HG02973 (cell line): ENCODE data around the gene CXCL11.
"Not testable (repeated sequence)": the region's sequence is repeated elsewhere in the genome, so short reads cannot be mapped to it uniquely, and the experiment has no call there.

Source experiments
- ATAC-seq: cut with Tn5 transposase; IDR thresholded peaks from one replicate; pipeline ENCODE4 v1.9.1; 2021; ENCODE audit warnings: moderate library complexity; ENCODE audit not compliant: unreplicated experiment

Gene CXCL11

GRCh38 chr4:76035799-76036380, at the start of gene CXCL11:
TSS of gene CXCL11 (minus strand) at chr4:76036070. CDS start at chr4:76035987, 83 bp downstream.
- no peak for ATAC-seq

GRCh38 chr4:76084542-76084941, 48.7 kb upstream of the CXCL11 start:
- no peak for ATAC-seq

GRCh38 chr4:76083386-76083988, 47.6 kb upstream of the CXCL11 start:
- ATAC-seq = no peak

- no peak for ATAC-seq
These were observed 42.3 kb upstream of the CXCL11 start for GRCh38 chr4:76078033-76078613.

GRCh38 chr4:76074993-76075600, 39.2 kb upstream of the CXCL11 start:
- no peak for ATAC-seq

GRCh38 chr4:76074468-76074867, 38.6 kb upstream of the CXCL11 start, which contains the start of gene ART3:
TSS of gene ART3 (plus strand) at chr4:76074709. CDS start at chr4:76075890, 1,181 bp downstream.
- no peak for ATAC-seq

- no peak for ATAC-seq
These were observed 36.9 kb upstream of the CXCL11 start for GRCh38 chr4:76072760-76073159.

- ATAC-seq = peak; percentile 88
These were observed 31.9 kb upstream of the CXCL11 start for GRCh38 chr4:76067652-76068286.

GRCh38 chr4:76066546-76066945, 30.7 kb upstream of the CXCL11 start:
- ATAC-seq = no peak

- no peak for ATAC-seq
These were observed 26.1 kb upstream of the CXCL11 start for GRCh38 chr4:76061982-76062381.

GRCh38 chr4:76061421-76061820, 25.6 kb upstream of the CXCL11 start:
- no peak for ATAC-seq

- no peak for ATAC-seq
These were observed 24.6 kb upstream of the CXCL11 start for GRCh38 chr4:76060506-76060905.

GRCh38 chr4:76059750-76060149, 23.9 kb upstream of the CXCL11 start:
- no peak for ATAC-seq

- ATAC-seq = no peak
These were observed 23.1 kb upstream of the CXCL11 start for GRCh38 chr4:76058888-76059426.

- peak; percentile 48 for ATAC-seq
These were observed 22.4 kb upstream of the CXCL11 start for GRCh38 chr4:76058302-76058701.

- ATAC-seq = no peak
These were observed 19.6 kb upstream of the CXCL11 start for GRCh38 chr4:76055421-76055820.

GRCh38 chr4:76055016-76055415, 19.1 kb upstream of the CXCL11 start:
- ATAC-seq = peak; percentile 99

GRCh38 chr4:76053730-76054129, 17.9 kb upstream of the CXCL11 start:
- ATAC-seq = no peak

- ATAC-seq = not testable (repeated sequence)
These were observed 14.7 kb upstream of the CXCL11 start for GRCh38 chr4:76050560-76051050.

- ATAC-seq = not testable (repeated sequence)
These were observed 14.1 kb upstream of the CXCL11 start for GRCh38 chr4:76049860-76050416.

- not testable (repeated sequence) for ATAC-seq
These were observed 8.8 kb upstream of the CXCL11 start for GRCh38 chr4:76044686-76045085.
